ENCODE measurements around the gene RXRG.

Gene RXRG

DNA sequence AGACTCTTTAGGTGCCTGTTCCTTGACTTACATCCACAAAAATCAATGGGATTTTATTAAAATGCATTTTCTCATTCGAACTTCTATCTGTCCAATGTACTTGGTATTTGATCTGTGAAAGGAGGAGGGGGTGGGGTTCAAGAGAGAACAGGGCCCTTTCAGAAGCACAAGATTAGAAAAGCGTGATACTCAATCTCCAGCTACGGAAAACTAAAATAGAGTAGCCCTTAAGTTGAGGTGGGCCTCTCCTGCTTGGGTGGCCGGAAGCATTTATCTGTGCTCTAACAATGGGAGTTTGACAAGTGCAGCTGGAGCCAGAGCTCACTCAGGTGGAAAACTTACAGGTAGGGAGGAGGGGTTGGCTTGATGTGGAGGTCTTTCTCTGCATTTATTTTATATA is 462 bp upstream of the RXRG start:
- Histone ChIP-seq H3K9ac (ENCODE audit: low read depth, low read length) (no peak overlapping the region), H3K9me3 (replicated peaks; ENCODE audit: low read length) (no peaks in the 10 kb centered on the region), H3K36me3 (ENCODE audit: insufficient read depth, low read length) (no peaks in the 10 kb centered on the region), H3K4me3 (ENCODE audit: low read length) (no peak overlapping the region), H3K4me1 (ENCODE audit: control insufficient read depth, insufficient read depth, low read length) (no peaks in the 10 kb centered on the region), H3K4me2 (ENCODE audit: low read length) (no peak overlapping the region), H3K27me3 (ENCODE audit: control insufficient read depth, insufficient read depth, low read length) (peaks cover 65% of the 10 kb centered on the region)

GRCh38 chr1:165443539-165444311 is 1.2 kb downstream of the RXRG start:
- Histone ChIP-seq H3K9me3 (replicated peaks; ENCODE audit: low read length) (no peaks in the 10 kb centered on the region), H3K4me2 (ENCODE audit: low read length) (no peak overlapping the region), H3K27me3 (ENCODE audit: control insufficient read depth, insufficient read depth, low read length) (peaks cover 65% of the 10 kb centered on the region), H3K9ac (ENCODE audit: low read depth, low read length) (no peak overlapping the region), H3K36me3 (ENCODE audit: insufficient read depth, low read length) (no peaks in the 10 kb centered on the region), H3K4me1 (ENCODE audit: control insufficient read depth, insufficient read depth, low read length) (no peaks in the 10 kb centered on the region), H3K4me3 (ENCODE audit: low read length) (no peak overlapping the region)

DNA sequence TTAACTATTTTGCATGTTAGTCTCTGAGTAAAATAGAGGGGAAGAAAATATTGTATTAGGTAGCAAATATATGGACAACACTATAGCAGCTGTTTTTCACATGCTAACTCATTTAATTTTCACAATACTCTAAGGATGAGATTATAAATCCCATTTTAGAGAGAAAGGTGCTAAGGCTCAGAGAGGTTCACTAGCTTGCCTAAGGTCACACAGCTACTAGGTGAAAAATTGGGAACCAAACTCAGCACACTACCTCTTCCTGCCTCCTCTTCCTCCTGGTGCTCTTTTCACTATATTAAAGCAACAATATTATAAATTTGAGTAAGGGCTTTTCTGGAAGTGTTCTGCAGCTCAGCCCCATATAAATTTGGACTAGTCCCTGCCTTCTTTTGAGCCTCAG is 2.3 kb downstream of the RXRG start:
- Histone ChIP-seq H3K4me2 (ENCODE audit: low read length) (no peak overlapping the region), H3K9me3 (replicated peaks; ENCODE audit: low read length) (no peaks in the 10 kb centered on the region), H3K36me3 (ENCODE audit: insufficient read depth, low read length) (no peaks in the 10 kb centered on the region), H3K27me3 (ENCODE audit: control insufficient read depth, insufficient read depth, low read length) (peaks cover 69% of the 10 kb centered on the region), H3K4me3 (ENCODE audit: low read length) (no peak overlapping the region), H3K9ac (ENCODE audit: low read depth, low read length) (no peak overlapping the region), H3K4me1 (ENCODE audit: control insufficient read depth, insufficient read depth, low read length) (no peaks in the 10 kb centered on the region)

GRCh38 chr1:165442053-165442452 is 2.9 kb downstream of the RXRG start:
- Histone ChIP-seq H3K4me3 (ENCODE audit: low read length) (no peak overlapping the region), H3K4me1 (ENCODE audit: control insufficient read depth, insufficient read depth, low read length) (no peaks in the 10 kb centered on the region), H3K4me2 (ENCODE audit: low read length) (no peak overlapping the region), H3K9ac (ENCODE audit: low read depth, low read length) (no peak overlapping the region), H3K27me3 (ENCODE audit: control insufficient read depth, insufficient read depth, low read length) (peaks cover 68% of the 10 kb centered on the region), H3K36me3 (ENCODE audit: insufficient read depth, low read length) (no peaks in the 10 kb centered on the region), H3K9me3 (replicated peaks; ENCODE audit: low read length) (no peaks in the 10 kb centered on the region)

GRCh38 chr1:165441166-165441880 is 3.6 kb downstream of the RXRG start:
- Histone ChIP-seq H3K9me3 (replicated peaks; ENCODE audit: low read length) (no peaks in the 10 kb centered on the region), H3K4me1 (ENCODE audit: control insufficient read depth, insufficient read depth, low read length) (no peaks in the 10 kb centered on the region), H3K4me2 (ENCODE audit: low read length) (no peak overlapping the region), H3K4me3 (ENCODE audit: low read length) (no peak overlapping the region), H3K36me3 (ENCODE audit: insufficient read depth, low read length) (no peaks in the 10 kb centered on the region), H3K27me3 (ENCODE audit: control insufficient read depth, insufficient read depth, low read length) (peaks cover 65% of the 10 kb centered on the region), H3K9ac (ENCODE audit: low read depth, low read length) (no peak overlapping the region)

GRCh38 chr1:165439330-165439729 is 5.6 kb downstream of the RXRG start:
- no peak overlapping the region for H3K9ac ChIP-seq (ENCODE audit: low read depth, low read length)
- no peaks in the 10 kb centered on the region for H3K4me1 ChIP-seq (ENCODE audit: control insufficient read depth, insufficient read depth, low read length)
- H3K4me3 ChIP-seq (ENCODE audit: low read length): no peak overlapping the region
- H3K27me3 ChIP-seq (ENCODE audit: control insufficient read depth, insufficient read depth, low read length): peaks cover 47% of the 10 kb centered on the region
- no peaks in the 10 kb centered on the region for H3K36me3 ChIP-seq (ENCODE audit: insufficient read depth, low read length)
- no peak overlapping the region for H3K4me2 ChIP-seq (ENCODE audit: low read length)
- no peaks in the 10 kb centered on the region for H3K9me3 ChIP-seq (replicated peaks; ENCODE audit: low read length)

DNA sequence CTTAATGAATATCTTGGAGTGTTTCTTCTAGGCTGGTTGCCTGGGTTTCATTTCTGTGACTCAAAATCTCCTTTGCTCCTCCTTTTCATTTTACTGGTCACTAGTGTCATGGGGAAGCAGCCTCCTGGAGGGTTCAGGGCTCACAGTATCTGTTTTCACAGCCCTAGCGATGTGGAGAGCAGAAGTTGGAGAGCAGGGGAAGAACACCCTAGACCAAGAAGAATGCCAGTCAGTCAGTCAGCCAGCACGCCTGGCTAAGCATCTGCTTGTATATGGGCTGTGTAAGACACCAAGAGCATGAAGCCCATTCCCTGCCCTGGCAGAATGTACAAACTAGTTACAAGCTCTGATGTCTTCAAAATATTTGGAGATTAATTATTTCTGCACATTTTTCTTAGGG is 7.9 kb downstream of the RXRG start:
- Histone ChIP-seq H3K36me3 (ENCODE audit: insufficient read depth, low read length) (no peaks in the 10 kb centered on the region), H3K27me3 (ENCODE audit: control insufficient read depth, insufficient read depth, low read length) (peaks cover 28% of the 10 kb centered on the region), H3K4me1 (ENCODE audit: control insufficient read depth, insufficient read depth, low read length) (no peaks in the 10 kb centered on the region), H3K9me3 (replicated peaks; ENCODE audit: low read length) (no peaks in the 10 kb centered on the region), H3K4me3 (ENCODE audit: low read length) (no peak overlapping the region), H3K9ac (ENCODE audit: low read depth, low read length) (no peak overlapping the region), H3K4me2 (ENCODE audit: low read length) (no peak overlapping the region)

DNA sequence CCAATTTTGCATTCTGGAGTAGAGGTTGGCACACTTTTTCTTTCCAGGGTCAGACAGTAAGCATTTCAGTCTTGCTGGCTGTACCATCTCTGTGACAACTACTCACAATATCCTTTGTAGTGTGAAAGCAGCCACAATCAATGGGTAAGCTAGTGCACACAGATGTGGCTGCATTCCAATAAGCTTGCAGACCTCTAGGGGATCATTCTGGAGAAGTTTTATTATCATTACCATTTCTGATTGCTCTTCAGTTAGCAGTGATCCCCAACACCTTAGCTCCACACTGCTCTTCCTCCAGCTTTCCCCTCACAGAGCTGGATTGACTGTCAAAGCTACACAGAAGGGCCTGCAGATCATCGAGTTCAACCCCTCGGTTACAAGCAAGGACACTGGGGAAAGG is 9.1 kb downstream of the RXRG start:
- no peak overlapping the region for H3K4me3 ChIP-seq (ENCODE audit: low read length)
- no peaks in the 10 kb centered on the region for H3K9me3 ChIP-seq (replicated peaks; ENCODE audit: low read length)
- H3K27me3 ChIP-seq (ENCODE audit: control insufficient read depth, insufficient read depth, low read length): peaks cover 16% of the 10 kb centered on the region
- H3K36me3 ChIP-seq (ENCODE audit: insufficient read depth, low read length): no peaks in the 10 kb centered on the region
- no peak overlapping the region for H3K4me2 ChIP-seq (ENCODE audit: low read length)
- no peak overlapping the region for H3K9ac ChIP-seq (ENCODE audit: low read depth, low read length)
- H3K4me1 ChIP-seq (ENCODE audit: control insufficient read depth, insufficient read depth, low read length): no peaks in the 10 kb centered on the region

DNA sequence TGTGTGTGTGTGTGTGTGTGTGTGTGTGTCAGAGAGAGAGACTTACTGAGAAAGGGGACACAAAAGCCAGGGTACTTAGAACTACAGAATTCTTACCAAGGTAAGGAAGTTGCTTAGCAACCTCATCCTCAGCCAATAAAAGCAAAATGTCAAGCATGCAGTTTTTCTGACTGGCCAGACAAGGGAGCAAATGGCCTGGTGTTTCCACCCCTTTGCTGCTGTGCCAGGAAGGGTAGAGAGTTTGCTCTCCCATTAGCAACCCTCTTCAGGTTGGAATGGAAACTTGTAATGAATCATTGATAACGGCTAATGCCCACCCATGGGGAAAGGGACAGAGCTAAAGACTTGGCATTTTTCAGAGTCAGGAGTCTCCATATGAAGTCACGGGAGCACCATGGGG is 10.6 kb downstream of the RXRG start:
- Histone ChIP-seq H3K27me3 (ENCODE audit: control insufficient read depth, insufficient read depth, low read length) (peaks cover 15% of the 10 kb centered on the region), H3K4me2 (ENCODE audit: low read length) (no peak overlapping the region), H3K4me1 (ENCODE audit: control insufficient read depth, insufficient read depth, low read length) (no peaks in the 10 kb centered on the region), H3K4me3 (ENCODE audit: low read length) (no peak overlapping the region), H3K36me3 (ENCODE audit: insufficient read depth, low read length) (no peaks in the 10 kb centered on the region), H3K9me3 (replicated peaks; ENCODE audit: low read length) (no peaks in the 10 kb centered on the region), H3K9ac (ENCODE audit: low read depth, low read length) (no peak overlapping the region)

DNA sequence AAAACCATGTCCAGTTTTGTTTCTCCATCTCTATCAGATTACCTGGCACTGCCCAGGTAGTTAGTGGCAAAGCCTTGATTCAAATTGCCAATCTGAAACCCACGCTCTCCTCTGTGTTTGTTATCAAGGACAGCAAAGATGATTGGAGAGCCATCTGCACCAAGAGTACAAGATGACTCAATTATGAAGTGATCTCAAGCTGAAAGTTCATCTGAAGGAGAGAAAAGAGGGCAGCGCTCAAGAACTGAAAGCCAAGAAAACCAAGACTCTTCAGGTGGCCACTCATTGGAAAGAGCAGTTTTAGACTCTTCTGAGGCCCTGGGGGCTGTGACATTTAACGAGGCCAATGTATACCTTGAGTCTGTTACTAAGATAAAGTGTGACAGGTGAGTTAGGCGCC is 13.8 kb downstream of the RXRG start:
- Histone ChIP-seq H3K9ac (ENCODE audit: low read depth, low read length) (no peak overlapping the region), H3K4me1 (ENCODE audit: control insufficient read depth, insufficient read depth, low read length) (no peaks in the 10 kb centered on the region), H3K4me3 (ENCODE audit: low read length) (no peak overlapping the region), H3K9me3 (replicated peaks; ENCODE audit: low read length) (no peaks in the 10 kb centered on the region), H3K4me2 (ENCODE audit: low read length) (no peak overlapping the region), H3K36me3 (ENCODE audit: insufficient read depth, low read length) (no peaks in the 10 kb centered on the region), H3K27me3 (ENCODE audit: control insufficient read depth, insufficient read depth, low read length) (peaks cover 5% of the 10 kb centered on the region)

GRCh38 chr1:165426745-165427144 is 18.2 kb downstream of the RXRG start:
- Histone ChIP-seq H3K27me3 (ENCODE audit: control insufficient read depth, insufficient read depth, low read length) (peaks cover 10% of the 10 kb centered on the region), H3K36me3 (ENCODE audit: insufficient read depth, low read length) (no peaks in the 10 kb centered on the region), H3K9me3 (replicated peaks; ENCODE audit: low read length) (no peaks in the 10 kb centered on the region), H3K4me3 (ENCODE audit: low read length) (no peak overlapping the region), H3K4me1 (ENCODE audit: control insufficient read depth, insufficient read depth, low read length) (no peaks in the 10 kb centered on the region), H3K4me2 (ENCODE audit: low read length) (no peak overlapping the region), H3K9ac (ENCODE audit: low read depth, low read length) (no peak overlapping the region)

- Histone ChIP-seq H3K4me1 (ENCODE audit: control insufficient read depth, insufficient read depth, low read length) (no peaks in the 10 kb centered on the region), H3K9me3 (replicated peaks; ENCODE audit: low read length) (no peaks in the 10 kb centered on the region), H3K27me3 (ENCODE audit: control insufficient read depth, insufficient read depth, low read length) (peaks cover 10% of the 10 kb centered on the region), H3K4me2 (ENCODE audit: low read length) (no peak overlapping the region), H3K36me3 (ENCODE audit: insufficient read depth, low read length) (no peaks in the 10 kb centered on the region), H3K4me3 (ENCODE audit: low read length) (no peak overlapping the region), H3K9ac (ENCODE audit: low read depth, low read length) (no peak overlapping the region)
Measured at GRCh38 chr1:165425621-165426020, 19.3 kb downstream of the RXRG start.

Data from skeletal muscle satellite cell (primary cell).